Lower leg skin (tissue), 3 donors: ENCODE measurements around the gene CTBP1.

Source experiments
- POLR2A ChIP-seq, 2 donors: fragments of 450-650 bp; IDR thresholded peaks; one replicate each; pipeline ENCODE4 v1.6.1; 2016 to 2017; ENCODE audit warnings: antibody characterized with exemption in 2 of 2, mild to moderate bottlenecking in 1 of 2, moderate library complexity in 1 of 2
- TF ChIP-seq, protein P1 (sequence below), 3 donors: fragments of 450-650 bp; IDR thresholded peaks; one replicate each; pipeline ENCODE4 v1.5.1; 2016; ENCODE audit warnings: antibody characterized with exemption in 3 of 3, mild to moderate bottlenecking in 3 of 3, moderate library complexity in 2 of 3

DNA sequence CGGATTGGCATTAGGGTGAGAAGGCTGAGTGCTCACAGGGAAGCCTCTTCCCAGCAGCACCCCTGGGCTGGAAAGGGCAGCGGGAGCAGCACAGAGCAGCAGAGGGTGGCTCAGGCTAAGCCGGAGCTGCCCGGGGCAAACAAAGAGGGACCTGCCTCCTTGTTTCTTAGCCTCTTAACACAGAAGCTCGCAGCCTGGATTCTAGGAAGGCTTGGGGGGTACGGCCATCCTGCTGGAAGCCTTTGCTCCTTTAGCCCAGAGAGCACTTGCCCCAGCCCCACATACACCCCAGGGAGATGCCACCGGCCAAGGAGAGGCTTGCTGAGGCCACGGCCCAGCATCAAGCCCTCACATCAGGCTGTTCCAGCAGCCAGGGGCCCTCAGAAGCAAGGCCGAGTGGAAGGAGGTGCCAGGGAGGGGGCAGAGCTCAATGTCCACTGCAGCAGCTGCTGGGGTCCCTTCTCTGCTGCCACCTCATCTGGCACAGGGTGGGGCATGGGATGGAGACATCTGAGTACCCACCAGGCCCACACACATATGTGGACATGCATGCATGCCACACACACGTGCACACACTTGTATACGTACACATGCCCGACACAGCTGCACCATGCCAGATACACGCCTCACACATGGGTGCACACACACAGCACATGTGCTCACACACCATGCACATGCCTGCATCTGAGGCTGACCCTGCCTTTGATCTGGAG, 56.3 kb downstream of the CTBP1 start:
- TF ChIP-seq, protein P1, sequence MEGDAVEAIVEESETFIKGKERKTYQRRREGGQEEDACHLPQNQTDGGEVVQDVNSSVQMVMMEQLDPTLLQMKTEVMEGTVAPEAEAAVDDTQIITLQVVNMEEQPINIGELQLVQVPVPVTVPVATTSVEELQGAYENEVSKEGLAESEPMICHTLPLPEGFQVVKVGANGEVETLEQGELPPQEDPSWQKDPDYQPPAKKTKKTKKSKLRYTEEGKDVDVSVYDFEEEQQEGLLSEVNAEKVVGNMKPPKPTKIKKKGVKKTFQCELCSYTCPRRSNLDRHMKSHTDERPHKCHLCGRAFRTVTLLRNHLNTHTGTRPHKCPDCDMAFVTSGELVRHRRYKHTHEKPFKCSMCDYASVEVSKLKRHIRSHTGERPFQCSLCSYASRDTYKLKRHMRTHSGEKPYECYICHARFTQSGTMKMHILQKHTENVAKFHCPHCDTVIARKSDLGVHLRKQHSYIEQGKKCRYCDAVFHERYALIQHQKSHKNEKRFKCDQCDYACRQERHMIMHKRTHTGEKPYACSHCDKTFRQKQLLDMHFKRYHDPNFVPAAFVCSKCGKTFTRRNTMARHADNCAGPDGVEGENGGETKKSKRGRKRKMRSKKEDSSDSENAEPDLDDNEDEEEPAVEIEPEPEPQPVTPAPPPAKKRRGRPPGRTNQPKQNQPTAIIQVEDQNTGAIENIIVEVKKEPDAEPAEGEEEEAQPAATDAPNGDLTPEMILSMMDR (IDR thresholded peaks at IDR 0.05) = no peak
- TF ChIP-seq POLR2A (IDR thresholded peaks at IDR 0.05) = no peak
